BLaER1 treated with 17β-estradiol and CSF1 and Interleukin-3, amounts not matched to agents 10 nM and 100 nM (cell line): ENCODE measurements around the gene LOXL4.

ENCODE experiments used
- H3K27ac ChIP-seq, 11 experiments: shearing (Covaris generic); formaldehyde crosslinking; 2 replicates each; pipeline ENCODE4 v1.8.1; 2022
- H3K27me3 ChIP-seq, 11 experiments: shearing (Covaris generic); formaldehyde crosslinking; 2 replicates each; pipeline ENCODE4 v1.8.1; 2022
- H3K36me3 ChIP-seq, 11 experiments: shearing (Covaris generic); formaldehyde crosslinking; 2 replicates each; pipeline ENCODE4 v1.8.1; 2022
- H3K4me1 ChIP-seq, 10 experiments: shearing (Covaris generic); formaldehyde crosslinking; 2 replicates each; pipeline ENCODE4 v1.8.1; 2022
- H3K4me2 ChIP-seq, 11 experiments: shearing (Covaris generic); formaldehyde crosslinking; 2 replicates each; pipeline ENCODE4 v1.8.1; 2022
- H3K4me3 ChIP-seq, 10 experiments: shearing (Covaris generic); formaldehyde crosslinking; 2 replicates each; pipeline ENCODE4 v1.8.1; 2022
- H3K9ac ChIP-seq, 11 experiments: shearing (Covaris generic); formaldehyde crosslinking; 2 replicates each; pipeline ENCODE4 v1.8.1; 2022
- H3K9me3 ChIP-seq, 11 experiments: shearing (Covaris generic); formaldehyde crosslinking; replicated peaks in 1 of 11; 2 replicates each; pipeline ENCODE4 v1.8.1; 2022
- H4K20me1 ChIP-seq, 11 experiments: shearing (Covaris generic); formaldehyde crosslinking; 2 replicates each; pipeline ENCODE4 v1.8.1; 2022
- Cebpa-rat ChIP-seq, 11 experiments: shearing (Covaris generic); IDR thresholded peaks; 2 replicates each; pipeline ENCODE4 v1.8.1; 2022

LOXL4 gene

DNA sequence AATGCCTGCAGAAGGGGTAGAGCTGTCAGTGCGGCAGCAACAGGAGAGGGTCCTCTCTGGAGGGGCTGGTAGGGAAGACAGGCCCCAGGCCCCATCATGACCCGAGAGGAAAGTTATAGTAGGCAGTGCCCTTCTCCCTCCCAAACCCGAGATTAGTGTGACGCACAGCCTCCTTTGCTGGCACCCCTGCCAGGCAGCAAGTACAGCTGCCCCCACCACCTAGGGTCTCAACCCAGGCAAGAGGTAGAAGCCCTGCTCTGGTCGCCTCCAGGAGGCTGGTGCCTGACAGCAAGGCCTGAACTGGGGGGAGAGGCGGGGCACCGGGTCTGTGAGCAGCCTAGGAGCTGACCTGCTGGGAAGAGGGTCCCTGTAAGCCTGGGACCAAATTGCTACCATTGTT lies 15.5 kb downstream of the LOXL4 start:
- Histone ChIP-seq H3K4me1 (peaks cover 20 to 50% (median 42%) of the 10 kb centered on the region in 10 experiments; a peak in 19 of 20 replicates), H3K9me3 (no peaks in the 10 kb centered on the region), H3K4me2 (no peak overlapping the region), H3K27ac (no peak overlapping the region), H3K36me3 (peaks cover 27 to 55% (median 39%) of the 10 kb centered on the region in 11 experiments), H3K27me3 (no peaks in the 10 kb centered on the region), H3K4me3 (no peak overlapping the region), H3K9ac (no peak overlapping the region), H4K20me1 (peaks cover 0 to 28% (median 4%) of the 10 kb centered on the region in 11 experiments; a peak in 8 of 22 replicates)
- TF ChIP-seq Cebpa-rat (IDR thresholded peaks at IDR 0.05), result no peak

- no peak overlapping the region for H3K4me3 ChIP-seq
- peaks cover 29 to 63% (median 44%) of the 10 kb centered on the region in 11 experiments for H3K36me3 ChIP-seq
Measured at GRCh38 chr10:98251399-98251798, 16.6 kb downstream of the LOXL4 start.

GRCh38 chr10:98249134-98249533 lies 18.9 kb downstream of the LOXL4 start:
- H3K36me3 ChIP-seq, result peaks cover 47 to 83% (median 67%) of the 10 kb centered on the region in 11 experiments
- H3K27ac ChIP-seq, result no peak overlapping the region
- H3K4me1 ChIP-seq, result peaks cover 11 to 35% (median 26%) of the 10 kb centered on the region in 10 experiments; a peak in 19 of 20 replicates
- no peak overlapping the region for H3K4me3 ChIP-seq
- TF ChIP-seq Cebpa-rat (IDR thresholded peaks at IDR 0.05), result no peak
- no peak overlapping the region for H3K4me2 ChIP-seq
- H3K9me3 ChIP-seq, result no peaks in the 10 kb centered on the region
- peaks cover 0 to 21% (median 10%) of the 10 kb centered on the region in 11 experiments; a peak in 7 of 22 replicates for H4K20me1 ChIP-seq
- no peak overlapping the region for H3K9ac ChIP-seq
- H3K27me3 ChIP-seq, result no peaks in the 10 kb centered on the region

More at GRCh38 chr10:98251399-98251798, 16.6 kb downstream of the LOXL4 start:
- Histone ChIP-seq H3K27me3 (no peaks in the 10 kb centered on the region), H4K20me1 (peaks cover 0 to 28% (median 10%) of the 10 kb centered on the region in 11 experiments; a peak in 8 of 22 replicates), H3K9ac (no peak overlapping the region), H3K4me1 (peaks cover 20 to 50% (median 42%) of the 10 kb centered on the region in 10 experiments; a peak in 19 of 20 replicates), H3K9me3 (no peaks in the 10 kb centered on the region), H3K27ac (no peak overlapping the region), H3K4me2 (no peak overlapping the region)
- TF ChIP-seq Cebpa-rat (IDR thresholded peaks at IDR 0.05), result no peak

DNA sequence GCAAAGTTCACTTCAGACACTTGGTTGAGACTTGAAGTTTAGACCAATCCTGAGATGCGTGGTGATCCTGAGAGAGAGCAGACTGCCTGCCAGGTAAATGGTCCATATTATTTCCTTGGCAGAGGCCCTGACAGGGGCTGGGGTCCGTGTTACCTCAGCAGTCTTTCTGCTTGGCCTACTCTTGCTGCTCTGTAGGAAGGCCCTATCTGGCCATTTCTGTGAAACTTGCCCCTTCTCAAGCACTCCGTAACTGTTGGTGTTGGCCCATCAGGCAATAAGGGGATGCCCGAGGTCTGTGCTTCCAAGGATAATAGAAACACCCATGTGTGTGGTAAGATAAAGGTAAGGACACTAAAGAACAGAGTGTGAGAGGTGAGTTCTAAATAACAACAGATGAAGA lies 20.0 kb downstream of the LOXL4 start:
- no peaks in the 10 kb centered on the region for H3K9me3 ChIP-seq
- no peaks in the 10 kb centered on the region for H3K27me3 ChIP-seq
- peaks cover under 1 to 25% (median 18%) of the 10 kb centered on the region in 10 experiments; a peak in 15 of 20 replicates for H3K4me1 ChIP-seq
- peaks cover 58 to 95% (median 74%) of the 10 kb centered on the region in 11 experiments for H3K36me3 ChIP-seq
- no peak overlapping the region for H3K4me3 ChIP-seq
- TF ChIP-seq Cebpa-rat (IDR thresholded peaks at IDR 0.05), result no peak
- H3K9ac ChIP-seq, result no peak overlapping the region
- peaks cover 0 to 21% (median 10%) of the 10 kb centered on the region in 11 experiments; a peak in 8 of 22 replicates for H4K20me1 ChIP-seq
- peak overlapping the region in 4 of 11 experiments; percentile 37 to 78 (median 64); a peak in 6 of 22 replicates for H3K4me2 ChIP-seq
- H3K27ac ChIP-seq, result no peak overlapping the region

- peaks cover 0 to 21% (median 10%) of the 10 kb centered on the region in 11 experiments; a peak in 8 of 22 replicates for H4K20me1 ChIP-seq
- H3K36me3 ChIP-seq, result peaks cover 59 to 98% (median 80%) of the 10 kb centered on the region in 11 experiments
- no peak overlapping the region for H3K27ac ChIP-seq
- peak overlapping the region in 1 of 11 experiments; percentile 35; a peak in 1 of 22 replicates for H3K9ac ChIP-seq
- no peaks in the 10 kb centered on the region for H3K27me3 ChIP-seq
- H3K9me3 ChIP-seq, result no peaks in the 10 kb centered on the region
- H3K4me2 ChIP-seq, result peak overlapping the region in 8 of 11 experiments; percentile 25 to 78 (median 56); a peak in 16 of 22 replicates
- peaks cover 0 to 25% (median 18%) of the 10 kb centered on the region in 10 experiments; a peak in 15 of 20 replicates for H3K4me1 ChIP-seq
- H3K4me3 ChIP-seq, result no peak overlapping the region
- no peak for TF ChIP-seq Cebpa-rat (IDR thresholded peaks at IDR 0.05)
Measured at GRCh38 chr10:98246911-98247805, 20.8 kb downstream of the LOXL4 start.

DNA sequence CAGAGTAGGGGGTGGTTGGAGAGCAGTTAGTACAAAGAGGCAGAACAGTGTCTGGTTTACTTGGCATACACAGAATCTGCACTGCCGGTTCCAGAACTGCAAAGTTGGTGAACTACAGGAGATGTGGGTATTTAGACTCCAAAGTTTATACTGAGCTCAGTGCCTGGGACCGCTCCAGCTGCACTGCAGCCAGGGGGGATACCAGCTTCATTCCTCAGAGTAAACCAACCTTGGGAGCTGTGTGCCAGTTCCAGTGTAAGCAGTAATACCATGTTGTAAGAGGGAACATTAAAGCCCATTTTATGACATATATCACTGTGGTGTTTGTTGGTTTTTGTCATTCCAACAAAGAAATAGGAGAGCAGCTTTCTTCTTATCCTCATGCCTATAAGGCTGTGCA lies 23.4 kb downstream of the LOXL4 start:
- no peaks in the 10 kb centered on the region for H3K9me3 ChIP-seq
- H3K27ac ChIP-seq, result no peak overlapping the region
- peaks cover 59 to 100% (median 82%) of the 10 kb centered on the region in 11 experiments for H3K36me3 ChIP-seq
- peaks cover 0 to 32% (median 0%) of the 10 kb centered on the region in 11 experiments; a peak in 6 of 22 replicates for H4K20me1 ChIP-seq
- no peaks in the 10 kb centered on the region for H3K27me3 ChIP-seq
- TF ChIP-seq Cebpa-rat (IDR thresholded peaks at IDR 0.05), result no peak
- peaks cover 0 to 25% (median 18%) of the 10 kb centered on the region in 10 experiments; a peak in 15 of 20 replicates for H3K4me1 ChIP-seq
- no peak overlapping the region for H3K4me3 ChIP-seq
- H3K4me2 ChIP-seq, result no peak overlapping the region
- H3K9ac ChIP-seq, result no peak overlapping the region

GRCh38 chr10:98244141-98244540 lies 23.9 kb downstream of the LOXL4 start:
- H3K4me3 ChIP-seq, result no peak overlapping the region
- TF ChIP-seq Cebpa-rat (IDR thresholded peaks at IDR 0.05), result no peak
- H4K20me1 ChIP-seq, result peaks cover 0 to 32% (median 0%) of the 10 kb centered on the region in 11 experiments; a peak in 6 of 22 replicates
- H3K9ac ChIP-seq, result no peak overlapping the region
- peaks cover 0 to 25% (median 18%) of the 10 kb centered on the region in 10 experiments; a peak in 15 of 20 replicates for H3K4me1 ChIP-seq
- H3K27ac ChIP-seq, result no peak overlapping the region
- H3K27me3 ChIP-seq, result no peaks in the 10 kb centered on the region
- no peaks in the 10 kb centered on the region for H3K9me3 ChIP-seq
- H3K4me2 ChIP-seq, result no peak overlapping the region
- peaks cover 60 to 100% (median 82%) of the 10 kb centered on the region in 11 experiments for H3K36me3 ChIP-seq

- H3K9me3 ChIP-seq, result no peaks in the 10 kb centered on the region
- TF ChIP-seq Cebpa-rat (IDR thresholded peaks at IDR 0.05), result no peak
- peaks cover 0 to 23% (median 18%) of the 10 kb centered on the region in 10 experiments; a peak in 16 of 20 replicates for H3K4me1 ChIP-seq
- no peak overlapping the region for H3K4me3 ChIP-seq
- no peak overlapping the region for H3K4me2 ChIP-seq
- H3K9ac ChIP-seq, result no peak overlapping the region
- H3K27ac ChIP-seq, result no peak overlapping the region
- peaks cover 55 to 100% (median 82%) of the 10 kb centered on the region in 11 experiments for H3K36me3 ChIP-seq
- no peaks in the 10 kb centered on the region for H3K27me3 ChIP-seq
- H4K20me1 ChIP-seq, result peaks cover 0 to 46% (median 0%) of the 10 kb centered on the region in 11 experiments; a peak in 5 of 22 replicates
Measured at GRCh38 chr10:98242823-98243222, 25.2 kb downstream of the LOXL4 start.

- no peak overlapping the region for H3K27ac ChIP-seq
- H3K4me2 ChIP-seq, result no peak overlapping the region
- TF ChIP-seq Cebpa-rat (IDR thresholded peaks at IDR 0.05), result no peak
- H3K36me3 ChIP-seq, result peaks cover 64 to 100% (median 87%) of the 10 kb centered on the region in 11 experiments
- H3K4me3 ChIP-seq, result no peak overlapping the region
- H4K20me1 ChIP-seq, result peaks cover 0 to 43% (median 0%) of the 10 kb centered on the region in 11 experiments; a peak in 3 of 22 replicates
- H3K4me1 ChIP-seq, result peaks cover 0 to 8% (median 0%) of the 10 kb centered on the region in 10 experiments; a peak in 1 of 20 replicates
- no peaks in the 10 kb centered on the region for H3K9me3 ChIP-seq
- no peak overlapping the region for H3K9ac ChIP-seq
- H3K27me3 ChIP-seq, result no peaks in the 10 kb centered on the region
Measured at GRCh38 chr10:98240524-98240923, 27.5 kb downstream of the LOXL4 start.
